Fibroblast of pulmonary artery (primary cell): ENCODE measurements around the gene YKT6.

Experiments used
- DNase-seq: peaks from one replicate; pipeline ENCODE4 v3.0.0-alpha.2; 2010; ENCODE audit warnings: low read depth
- H3K4me3 ChIP-seq: replicated peaks from 2 replicates; pipeline ENCODE4 v1.5.1; 2011; ENCODE audit warnings: low read depth, mild to moderate bottlenecking, control low read depth, low read length, moderate library complexity
- TF ChIP-seq, protein P1 (sequence below): IDR thresholded peaks from 2 replicates; pipeline ENCODE4 v1.5.1; 2011; ENCODE audit warnings: mild to moderate bottlenecking, control low read depth, low read length, inconsistent platforms; ENCODE audit errors: missing control alignments

Gene YKT6

DNA sequence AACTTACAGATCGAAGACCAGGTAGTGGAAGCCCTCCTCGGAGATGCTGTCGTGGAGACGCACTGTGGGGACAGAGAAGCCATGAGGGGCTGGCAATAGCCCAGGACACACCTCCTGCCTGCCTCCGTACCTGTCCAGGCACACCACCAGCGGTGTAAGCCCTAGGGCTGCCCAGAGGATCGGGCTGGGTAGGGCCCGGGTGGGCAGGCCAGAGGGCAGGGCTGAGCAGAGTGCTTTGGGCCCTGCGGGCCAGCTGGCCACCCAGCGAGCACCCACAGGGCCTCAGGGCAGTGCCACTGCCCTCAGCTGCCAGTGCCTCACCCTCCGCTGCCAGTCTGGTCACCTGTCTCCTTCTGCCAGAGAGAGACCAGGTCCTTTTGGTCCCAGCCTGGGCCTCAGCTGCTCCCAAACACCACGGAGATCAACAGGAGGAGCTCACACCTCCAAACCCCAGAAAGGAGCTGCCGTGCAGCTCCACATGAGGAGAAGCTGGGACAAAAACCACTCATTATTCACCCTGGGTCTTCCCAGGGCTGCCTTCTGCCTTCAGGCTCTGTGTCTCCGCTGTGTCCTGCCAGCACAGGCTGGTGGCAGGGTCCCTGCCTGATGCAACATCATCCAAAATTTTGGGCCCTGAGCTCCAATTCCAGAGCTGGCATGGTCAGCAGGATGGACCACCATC lies 58.2 kb downstream of the YKT6 start:
- TF ChIP-seq, protein P1, sequence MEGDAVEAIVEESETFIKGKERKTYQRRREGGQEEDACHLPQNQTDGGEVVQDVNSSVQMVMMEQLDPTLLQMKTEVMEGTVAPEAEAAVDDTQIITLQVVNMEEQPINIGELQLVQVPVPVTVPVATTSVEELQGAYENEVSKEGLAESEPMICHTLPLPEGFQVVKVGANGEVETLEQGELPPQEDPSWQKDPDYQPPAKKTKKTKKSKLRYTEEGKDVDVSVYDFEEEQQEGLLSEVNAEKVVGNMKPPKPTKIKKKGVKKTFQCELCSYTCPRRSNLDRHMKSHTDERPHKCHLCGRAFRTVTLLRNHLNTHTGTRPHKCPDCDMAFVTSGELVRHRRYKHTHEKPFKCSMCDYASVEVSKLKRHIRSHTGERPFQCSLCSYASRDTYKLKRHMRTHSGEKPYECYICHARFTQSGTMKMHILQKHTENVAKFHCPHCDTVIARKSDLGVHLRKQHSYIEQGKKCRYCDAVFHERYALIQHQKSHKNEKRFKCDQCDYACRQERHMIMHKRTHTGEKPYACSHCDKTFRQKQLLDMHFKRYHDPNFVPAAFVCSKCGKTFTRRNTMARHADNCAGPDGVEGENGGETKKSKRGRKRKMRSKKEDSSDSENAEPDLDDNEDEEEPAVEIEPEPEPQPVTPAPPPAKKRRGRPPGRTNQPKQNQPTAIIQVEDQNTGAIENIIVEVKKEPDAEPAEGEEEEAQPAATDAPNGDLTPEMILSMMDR, result no peak
- no peak for DNase-seq
- H3K4me3 ChIP-seq, result no peak overlapping the region

DNA sequence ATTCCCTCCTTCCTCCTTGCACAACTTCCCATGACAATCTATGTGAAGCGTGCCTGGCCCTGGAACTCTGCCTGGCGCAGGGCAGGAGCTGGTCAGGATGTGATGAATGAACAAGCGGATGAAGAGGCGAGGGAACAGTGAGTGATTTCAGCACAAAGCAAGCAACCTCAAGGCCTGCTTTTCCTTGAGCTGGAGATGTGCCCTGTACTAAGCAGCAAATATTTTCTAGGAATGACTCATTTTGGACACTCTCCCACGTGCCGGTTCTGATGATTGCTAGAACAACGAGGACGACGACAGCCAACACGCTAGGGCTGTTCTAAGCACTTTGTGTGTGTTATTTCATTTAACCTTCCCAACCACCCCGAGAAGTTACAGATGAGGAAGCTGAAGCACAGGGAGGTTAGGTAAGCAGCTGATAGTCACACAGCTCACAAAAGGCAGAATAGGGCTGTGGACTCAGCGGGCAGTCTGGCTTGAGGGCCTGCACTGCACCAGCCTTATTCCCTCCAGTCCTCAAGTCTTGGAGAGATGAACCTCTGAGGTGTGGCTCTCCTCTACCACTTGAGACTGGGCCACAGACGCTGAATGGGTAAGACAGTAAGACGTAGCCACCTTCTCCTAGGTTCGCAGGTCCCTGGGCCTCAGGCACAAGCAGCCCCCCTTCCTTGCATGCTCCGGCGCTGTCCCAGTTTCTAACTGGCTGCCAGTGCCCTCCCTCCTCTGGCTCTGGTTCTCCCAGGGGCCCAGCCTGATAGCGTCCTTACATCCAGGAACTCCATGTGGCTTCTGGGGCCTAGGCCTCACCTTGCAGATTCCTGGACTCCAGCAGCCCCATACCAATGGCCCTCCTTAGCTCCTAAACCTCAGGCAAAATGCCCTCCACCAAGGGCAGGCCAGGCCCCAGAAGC lies 59.0 kb downstream of the YKT6 start:
- no peak overlapping the region for H3K4me3 ChIP-seq
- TF ChIP-seq, protein P1, result no peak
- DNase-seq, result peak; percentile 99

DNA sequence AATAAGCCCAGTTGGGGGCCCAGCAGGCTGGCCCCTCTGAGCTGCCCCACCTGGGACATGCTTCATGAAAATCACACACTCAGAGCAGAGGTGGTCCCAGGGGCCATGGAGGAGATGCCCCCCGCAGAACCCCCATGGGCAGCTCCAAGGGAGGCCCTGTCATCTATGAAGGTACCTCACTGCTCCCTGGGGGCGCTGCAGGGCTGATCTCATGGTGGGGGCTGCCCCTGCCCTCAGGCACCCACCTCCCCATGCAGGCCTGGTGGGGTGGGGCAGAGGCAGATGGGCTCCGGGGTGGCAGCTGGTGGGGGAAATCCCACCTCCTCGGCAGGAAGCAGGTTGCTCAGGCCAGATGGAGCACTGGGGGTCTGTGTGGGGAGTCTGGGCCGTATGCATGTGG lies 60.5 kb downstream of the YKT6 start:
- no peak overlapping the region for H3K4me3 ChIP-seq
- TF ChIP-seq, protein P1, result no peak
- no peak for DNase-seq

DNA sequence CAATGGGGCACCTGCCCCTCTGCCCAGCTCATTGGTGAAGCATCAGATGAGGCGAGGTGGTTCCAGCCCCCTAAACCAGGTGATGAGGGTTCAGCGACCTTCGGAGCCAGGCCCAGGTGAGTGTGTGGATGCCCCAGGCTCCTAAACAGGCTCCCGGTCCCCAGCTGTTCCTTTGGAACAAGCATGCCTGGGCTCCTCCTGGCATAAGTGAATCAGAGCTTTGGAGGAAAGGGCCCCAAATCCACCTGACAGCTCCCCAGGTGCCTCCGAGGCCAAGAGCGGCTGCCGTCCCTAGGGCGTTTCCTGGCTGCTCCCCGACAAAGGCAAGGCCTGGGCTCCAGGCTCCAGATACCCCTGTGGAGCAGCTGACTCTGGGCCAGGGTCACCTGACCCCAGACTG lies 61.3 kb downstream of the YKT6 start:
- DNase-seq, result no peak
- H3K4me3 ChIP-seq, result no peak overlapping the region
- TF ChIP-seq, protein P1, result no peak

DNA sequence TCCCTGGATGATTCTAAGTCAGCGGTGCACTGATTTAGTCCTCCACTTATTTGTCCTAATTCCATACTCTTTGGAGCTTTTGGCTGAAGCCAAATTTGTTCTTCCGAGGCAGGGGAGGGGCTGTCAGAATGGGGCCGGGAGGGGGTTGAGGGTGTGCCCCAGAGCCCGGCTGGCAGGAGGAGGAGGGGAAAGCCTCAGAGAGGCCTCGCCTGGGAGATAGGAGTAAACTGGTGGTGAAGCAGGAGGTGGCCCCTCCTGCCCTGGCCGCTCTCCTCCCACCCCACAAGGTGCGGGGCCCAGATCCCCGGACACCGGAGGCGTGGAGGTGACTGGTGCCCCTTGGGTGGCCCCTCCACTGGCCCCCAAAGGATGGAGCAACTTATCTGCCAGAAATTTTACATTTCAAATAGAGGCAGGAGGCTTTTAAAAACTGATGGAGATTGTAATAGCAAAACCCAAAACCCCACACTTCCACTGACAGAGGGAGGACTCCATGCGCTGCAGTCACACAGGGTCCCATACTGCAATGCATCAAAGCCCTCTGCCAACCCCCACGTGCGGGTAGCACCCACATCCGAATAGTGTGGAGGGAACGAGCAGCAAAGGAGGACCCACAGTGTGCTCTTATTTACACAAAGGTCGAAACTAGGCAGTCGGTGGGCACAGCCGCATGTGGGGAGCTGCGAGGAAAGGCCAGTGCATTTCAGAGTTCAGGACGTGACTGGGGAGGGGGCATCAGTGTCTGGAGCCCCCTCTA lies 62.7 kb downstream of the YKT6 start:
- TF ChIP-seq, protein P1, result no peak
- no peak overlapping the region for H3K4me3 ChIP-seq
- no peak for DNase-seq
